GM12873 (cell line): ENCODE measurements around the gene NRIP2.

ENCODE experiments used
- CTCF ChIP-seq: IDR thresholded peaks from 2 replicates; pipeline ENCODE4 v1.5.1; 2012; ENCODE audit warnings: low read depth, mild to moderate bottlenecking, moderate library complexity, low read length, control low read depth; ENCODE audit not compliant: insufficient read depth; ENCODE audit errors: missing control alignments

Gene NRIP2

GRCh38 chr12:2801044-2801783 lies 33.6 kb downstream of the NRIP2 start:
- no peak for TF ChIP-seq CTCF

- no peak for TF ChIP-seq CTCF
These were observed 34.7 kb downstream of the NRIP2 start for GRCh38 chr12:2800046-2800570.

DNA sequence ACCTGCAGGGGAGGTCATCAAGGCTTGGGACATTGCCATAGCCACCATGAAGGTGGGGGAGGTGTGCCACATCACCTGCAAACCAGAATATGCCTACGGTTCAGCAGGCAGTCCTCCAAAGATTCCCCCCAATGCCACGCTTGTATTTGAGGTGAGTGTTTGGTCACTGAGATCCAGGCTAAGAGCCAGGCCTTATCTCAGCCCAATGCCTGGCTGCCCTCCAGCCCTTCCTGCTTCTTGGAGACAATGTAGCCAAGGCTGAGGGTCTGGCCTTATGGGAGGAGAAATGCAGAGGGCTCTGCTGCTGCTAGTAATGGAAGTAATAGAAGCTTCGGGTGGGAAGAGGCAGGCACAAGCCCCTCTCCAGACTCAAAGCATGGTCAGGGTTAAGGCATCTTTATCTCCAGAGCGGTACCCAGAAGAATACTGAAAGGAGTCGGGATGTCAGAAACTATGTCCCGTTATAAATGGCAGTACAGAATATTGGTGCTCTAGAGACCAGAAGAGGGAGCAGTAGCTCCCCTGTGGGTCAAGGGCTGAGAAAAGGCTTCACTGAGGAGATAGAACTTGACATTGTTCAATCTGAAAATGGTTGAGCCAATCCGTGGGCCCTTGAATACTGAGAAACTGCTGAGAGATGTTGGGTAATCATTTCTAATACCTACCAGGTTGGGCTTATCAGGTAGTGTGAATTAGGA lies 37.0 kb downstream of the NRIP2 start:
- TF ChIP-seq CTCF: peak; percentile 26

DNA sequence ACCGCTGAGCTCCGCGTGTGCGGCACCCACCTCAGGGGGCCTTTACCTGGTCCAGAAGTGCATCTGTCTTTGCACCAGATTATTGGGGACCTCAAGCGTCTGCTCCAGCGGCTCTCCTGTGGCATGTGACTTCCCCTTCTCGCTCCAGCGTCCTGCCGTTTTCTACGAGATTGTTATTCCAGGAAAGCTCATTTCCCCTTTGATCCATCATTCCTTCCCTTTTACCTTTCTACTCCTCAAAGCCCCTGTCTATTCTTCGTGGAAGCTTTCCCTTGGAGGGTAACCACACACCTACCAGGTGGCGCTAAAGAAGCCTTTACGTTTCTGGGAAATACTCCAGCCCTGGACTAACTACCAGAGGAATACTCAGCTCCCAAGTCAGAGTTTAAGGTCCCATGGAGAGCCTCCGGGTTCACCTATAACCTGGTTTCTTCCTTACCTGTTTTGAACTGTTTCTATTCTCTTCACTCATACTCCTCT lies 38.6 kb downstream of the NRIP2 start:
- TF ChIP-seq CTCF: peak; percentile 15

GRCh38 chr12:2795291-2796186 lies 39.3 kb downstream of the NRIP2 start:
- TF ChIP-seq CTCF: no peak

DNA sequence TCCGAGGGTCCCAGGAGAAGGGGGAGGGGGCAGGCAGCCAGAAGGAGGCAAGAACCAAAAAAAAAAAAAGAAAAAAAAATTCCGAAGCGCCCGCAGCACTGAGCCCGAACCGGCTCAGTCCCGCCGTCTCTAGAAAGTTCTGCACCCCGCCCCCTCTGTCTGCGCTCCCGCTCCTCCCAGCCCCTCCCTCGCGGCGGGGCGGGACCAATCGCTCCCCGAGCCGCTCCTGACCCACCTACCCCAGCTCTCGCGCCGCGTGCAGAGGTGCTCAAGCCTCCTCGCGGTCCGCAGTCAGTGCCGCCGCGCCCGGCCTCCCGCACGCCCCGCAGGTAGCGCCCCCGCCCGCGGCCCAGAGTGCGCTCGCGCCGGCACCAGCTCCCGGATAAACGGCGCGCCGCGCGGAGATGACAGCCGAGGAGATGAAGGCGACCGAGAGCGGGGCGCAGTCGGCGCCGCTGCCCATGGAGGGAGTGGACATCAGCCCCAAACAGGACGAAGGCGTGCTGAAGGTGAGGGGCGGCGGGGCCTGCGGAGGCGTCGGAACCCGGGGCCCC lies 40.0 kb downstream of the NRIP2 start, which contains the start of gene FKBP4:
FKBP4 (plus strand) TSS at position 235 of the 554 bp plus-strand sequence; CDS start at position 405, 170 bp downstream.
- no peak for TF ChIP-seq CTCF
